Fibroblast of pulmonary artery (primary cell): ENCODE data around the gene SPAG8.

Source experiments
- DNase-seq: peaks from one replicate; pipeline ENCODE4 v3.0.0-alpha.2; 2010; ENCODE audit warnings: low read depth
- H3K4me3 ChIP-seq: replicated peaks from 2 replicates; pipeline ENCODE4 v1.5.1; 2011; ENCODE audit warnings: low read depth, mild to moderate bottlenecking, control low read depth, low read length, moderate library complexity
- CTCF ChIP-seq: IDR thresholded peaks from 2 replicates; pipeline ENCODE4 v1.5.1; 2011; ENCODE audit warnings: mild to moderate bottlenecking, control low read depth, low read length, inconsistent platforms; ENCODE audit errors: missing control alignments

The SPAG8 gene

GRCh38 chr9:35856206-35856605 lies 44.1 kb upstream of the SPAG8 start:
- TF ChIP-seq CTCF: no peak
- H3K4me3 ChIP-seq: no peak overlapping the region
- DNase-seq: no peak

GRCh38 chr9:35854091-35854762 lies 42.2 kb upstream of the SPAG8 start:
- TF ChIP-seq CTCF: no peak
- no peak for DNase-seq
- H3K4me3 ChIP-seq: no peak overlapping the region

GRCh38 chr9:35852876-35853865 lies 41.1 kb upstream of the SPAG8 start:
- TF ChIP-seq CTCF: no peak
- no peak for DNase-seq
- no peak overlapping the region for H3K4me3 ChIP-seq

GRCh38 chr9:35852267-35852815 lies 40.3 kb upstream of the SPAG8 start:
- H3K4me3 ChIP-seq: no peak overlapping the region
- TF ChIP-seq CTCF: no peak

GRCh38 chr9:35847792-35848572 lies 35.9 kb upstream of the SPAG8 start:
- TF ChIP-seq CTCF: no peak
- no peak overlapping the region for H3K4me3 ChIP-seq
- DNase-seq: peak; percentile 49

More at GRCh38 chr9:35852267-35852815, 40.3 kb upstream of the SPAG8 start:
- DNase-seq: no peak
